NCI-H2227 treated with DMSO at 0.1 percent for 48 hours (cell line): Measurements from ENCODE around the gene CHD2.
"Not testable (repeated sequence)": the region's sequence is repeated elsewhere in the genome, so short reads cannot be mapped to it uniquely, and the experiment has no call there.

Experiments
- DNase-seq: peaks from one replicate; lab custom pipeline; 2025; lab: John Stamatoyannopoulos, UW

The CHD2 gene

DNA sequence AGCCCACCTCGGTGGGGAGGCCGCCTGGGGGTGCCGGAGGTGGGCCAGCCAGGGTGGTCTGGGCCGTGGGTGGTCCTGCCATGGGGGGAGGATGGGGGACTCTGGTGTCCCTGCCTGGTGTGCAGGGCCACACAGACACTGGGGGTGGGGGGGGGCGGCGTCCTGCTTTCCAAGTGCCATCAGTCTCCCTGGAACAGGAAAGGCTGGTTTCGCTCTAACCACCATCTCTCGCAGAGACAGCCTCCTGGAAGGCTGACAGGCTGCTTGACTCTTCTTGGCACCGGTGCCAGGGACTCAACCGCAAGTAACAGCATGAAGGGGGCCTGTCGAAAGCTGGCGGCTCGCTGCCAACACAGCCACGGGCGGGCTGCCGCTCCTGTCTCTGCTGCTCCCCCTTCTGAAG lies 148.6 kb downstream of the CHD2 start:
- DNase-seq = no peak

DNA sequence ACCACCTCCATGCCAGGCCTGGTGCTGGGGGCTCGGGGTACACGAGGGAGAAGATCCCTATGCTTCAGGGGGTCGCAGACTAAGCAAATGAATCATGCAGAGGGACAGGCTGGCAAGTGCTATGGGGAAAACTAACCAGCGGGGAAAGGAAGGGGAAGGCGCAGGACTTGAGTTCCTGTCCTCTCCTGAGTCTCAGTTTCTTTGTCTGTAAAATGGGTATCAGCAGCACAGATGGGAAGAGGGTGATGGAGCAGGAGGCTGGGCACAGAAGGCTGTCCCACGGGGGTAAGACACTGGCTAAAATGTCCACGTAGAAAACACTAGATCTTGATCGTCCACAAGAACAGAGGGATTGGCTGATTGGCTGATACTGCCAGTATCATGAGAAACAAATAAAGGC lies 149.1 kb downstream of the CHD2 start:
- DNase-seq = no peak

DNA sequence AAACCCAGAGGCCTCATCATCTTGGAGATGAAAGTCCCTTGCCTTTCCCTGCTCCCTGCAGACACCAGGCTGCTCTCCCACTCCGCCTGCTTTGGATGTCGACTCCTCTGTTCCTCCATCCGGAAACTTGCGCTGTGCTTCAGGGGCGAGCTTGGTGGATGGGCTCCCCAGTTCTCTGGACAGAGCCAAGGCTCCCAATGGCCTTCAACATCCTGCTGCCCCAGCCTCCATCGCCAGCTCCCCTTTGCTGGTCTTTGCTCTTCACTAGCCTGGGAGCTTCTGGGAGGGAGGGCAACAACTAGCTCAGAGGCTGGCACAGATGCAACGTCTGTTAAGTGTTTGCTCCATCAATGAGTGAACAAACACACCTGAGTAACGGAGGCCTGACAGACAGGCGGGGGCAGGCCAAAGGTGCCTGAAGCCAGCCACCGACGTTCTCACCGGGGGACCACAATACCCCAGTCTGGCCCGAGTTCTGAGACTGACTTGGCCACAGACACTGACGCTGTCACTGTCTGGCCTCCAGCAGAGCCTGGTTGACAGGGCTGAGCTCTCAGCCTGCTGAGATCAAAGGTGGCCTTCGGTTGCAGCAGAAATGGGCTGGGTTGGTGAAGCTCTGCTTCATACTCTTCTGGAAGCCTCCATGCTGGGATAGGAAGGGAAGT lies 149.9 kb downstream of the CHD2 start:
- no peak for DNase-seq

DNA sequence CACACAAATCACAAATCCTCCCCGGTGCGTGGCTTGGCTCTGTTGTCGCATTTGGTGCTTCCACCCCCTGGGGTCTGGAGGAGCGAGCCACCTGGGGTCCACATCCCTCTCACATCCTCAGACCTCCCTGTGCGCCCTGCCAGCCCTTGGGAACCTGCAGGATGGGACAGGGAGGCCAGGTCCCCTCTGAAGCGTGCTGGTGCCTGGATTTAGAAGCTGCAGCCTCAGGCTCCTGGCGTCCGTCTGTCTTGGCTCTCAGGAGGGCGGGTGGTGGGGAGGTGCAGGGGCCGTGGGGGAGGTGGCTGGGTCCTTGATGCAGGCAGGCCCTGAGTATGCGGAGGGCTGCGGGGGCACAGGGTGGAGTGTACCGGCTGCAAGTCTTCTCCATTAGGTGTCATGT lies 150.5 kb downstream of the CHD2 start:
- DNase-seq = no peak

DNA sequence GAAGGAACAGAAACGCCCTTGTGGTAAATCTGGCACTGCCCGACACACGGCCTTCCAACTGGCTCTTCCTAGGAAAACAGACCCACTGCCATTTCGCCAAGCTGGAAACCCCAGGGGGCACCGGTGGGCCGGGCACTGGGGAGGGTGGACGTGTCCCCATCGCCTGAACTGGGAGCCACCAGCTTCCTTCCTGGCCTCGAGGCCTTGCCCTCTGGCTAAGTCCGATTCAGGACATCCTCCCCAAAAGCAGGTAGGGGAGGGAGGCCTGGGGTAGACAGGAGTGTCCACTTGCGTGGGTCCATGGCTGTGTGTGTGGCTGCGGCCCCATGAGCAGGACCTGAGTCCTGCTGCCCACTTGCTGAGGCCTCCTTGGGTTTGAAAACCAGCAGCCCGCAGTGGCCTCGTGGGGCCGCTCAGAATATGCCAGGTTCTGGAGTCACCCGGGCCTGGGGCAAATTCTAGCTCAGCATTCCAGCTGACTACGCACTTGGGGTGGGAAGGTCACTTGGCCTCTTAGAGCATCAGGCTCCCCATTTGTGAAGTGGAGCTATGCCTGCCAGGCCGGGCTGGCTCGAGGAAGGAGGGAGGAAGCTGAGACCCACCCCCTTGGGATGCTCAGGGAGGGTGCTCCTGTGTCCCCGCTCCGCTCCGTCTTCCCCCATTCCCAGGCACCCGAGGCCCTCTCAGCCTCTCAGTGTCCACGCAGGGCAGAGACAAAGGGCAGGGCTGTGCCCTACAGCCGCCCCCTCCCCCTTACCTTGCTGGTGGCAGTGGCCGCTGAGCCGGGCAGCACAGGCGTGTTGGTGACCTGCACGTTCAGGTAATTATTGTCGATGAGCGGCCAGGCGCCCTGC lies 151.3 kb downstream of the CHD2 start:
- no peak for DNase-seq

DNA sequence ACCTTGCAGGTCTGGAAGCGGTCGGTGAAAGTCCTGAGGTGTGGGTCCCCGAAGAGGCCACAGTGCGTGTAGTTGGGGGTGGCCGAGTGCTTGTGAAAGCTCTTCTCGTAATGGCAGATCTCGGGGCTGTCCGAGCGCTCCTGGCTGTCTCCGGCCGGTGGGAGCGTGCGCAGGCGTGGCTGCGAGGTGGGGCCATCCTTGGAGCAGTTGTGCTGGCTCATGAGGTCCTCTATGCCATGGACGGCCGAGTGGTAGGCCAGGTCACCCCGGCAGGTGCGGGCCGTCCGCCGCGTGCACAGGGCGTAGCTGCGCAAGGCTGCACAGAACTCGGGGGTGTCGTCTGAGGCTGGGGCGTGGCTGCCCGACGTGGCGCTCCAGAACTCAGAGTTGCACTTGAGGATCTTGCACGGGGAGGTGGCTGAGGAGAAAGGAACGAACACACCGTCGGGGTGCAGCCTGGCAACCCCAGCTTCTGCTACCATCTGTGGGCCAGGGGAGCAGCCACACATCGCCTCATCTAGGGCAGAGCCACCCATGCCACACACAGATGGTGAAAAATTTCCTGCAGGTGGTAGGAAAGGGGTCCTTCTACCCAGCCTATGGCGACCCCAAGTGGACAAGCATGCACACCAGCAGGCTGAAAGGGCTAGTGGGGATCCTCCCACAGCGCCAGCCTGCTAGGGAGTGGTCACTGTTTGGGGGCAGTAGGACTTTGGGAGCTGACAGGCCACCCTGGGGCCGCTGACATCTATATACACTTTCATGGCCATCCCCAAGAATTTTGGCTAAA lies 152.2 kb downstream of the CHD2 start:
- no peak for DNase-seq

DNA sequence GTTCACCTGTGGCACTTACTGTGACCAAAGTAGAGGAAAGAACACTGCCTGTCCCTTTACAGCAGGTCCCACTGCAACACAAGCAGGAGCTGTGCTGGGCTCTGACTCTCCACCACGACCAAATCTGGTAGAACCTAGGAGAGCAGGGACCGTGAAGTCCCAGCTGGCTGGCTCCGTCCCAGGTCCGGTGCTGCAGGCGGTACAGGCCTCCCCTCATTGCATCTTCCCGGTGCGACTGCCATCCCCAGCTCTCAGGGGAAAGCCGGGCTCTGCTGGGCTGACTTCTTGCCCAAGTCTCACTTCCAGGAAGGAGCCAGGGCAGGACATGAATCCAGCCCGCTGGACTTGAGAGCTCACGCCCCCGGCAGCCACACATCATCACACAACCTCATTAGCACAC lies 155.1 kb downstream of the CHD2 start:
- DNase-seq = no peak

DNA sequence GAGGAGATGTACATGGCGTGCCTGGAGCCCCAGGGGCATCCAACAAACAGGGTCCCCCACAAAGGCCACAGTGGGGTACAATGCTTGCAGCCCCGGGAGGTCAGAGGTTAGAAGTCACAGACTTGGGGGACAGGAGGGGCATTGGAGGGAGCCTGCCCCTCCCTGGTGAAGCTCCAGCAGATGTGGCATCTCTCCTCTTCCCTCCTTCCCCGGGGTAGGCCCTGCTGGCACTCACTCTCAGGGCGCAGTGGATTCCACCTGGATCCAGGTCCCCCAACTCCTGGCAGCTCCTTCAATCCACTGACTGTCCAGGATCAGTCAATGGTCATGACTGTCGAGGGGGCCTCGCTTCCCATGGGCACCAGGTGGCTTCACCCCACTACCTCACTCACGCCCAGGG lies 156.7 kb downstream of the CHD2 start:
- DNase-seq = no peak

DNA sequence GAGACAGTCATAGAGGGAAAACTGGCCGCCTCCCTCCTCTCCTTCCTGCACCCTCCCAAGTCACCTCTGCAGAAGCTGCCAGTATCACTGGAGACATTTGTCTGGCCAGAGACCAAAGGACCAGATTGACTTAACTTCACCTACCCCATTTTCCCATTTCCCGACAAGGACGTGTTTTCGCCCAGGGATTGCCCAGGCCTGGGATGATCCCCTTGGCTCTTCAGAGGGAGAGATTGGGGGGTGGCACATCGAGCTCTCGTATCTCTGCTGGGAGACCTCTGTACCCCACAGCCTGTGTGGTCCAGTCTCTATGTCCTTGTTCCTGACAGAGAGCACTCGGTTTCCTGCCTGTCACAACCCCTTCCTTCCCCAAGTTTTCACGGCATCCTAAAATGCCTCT lies 157.5 kb downstream of the CHD2 start:
- no peak for DNase-seq

DNA sequence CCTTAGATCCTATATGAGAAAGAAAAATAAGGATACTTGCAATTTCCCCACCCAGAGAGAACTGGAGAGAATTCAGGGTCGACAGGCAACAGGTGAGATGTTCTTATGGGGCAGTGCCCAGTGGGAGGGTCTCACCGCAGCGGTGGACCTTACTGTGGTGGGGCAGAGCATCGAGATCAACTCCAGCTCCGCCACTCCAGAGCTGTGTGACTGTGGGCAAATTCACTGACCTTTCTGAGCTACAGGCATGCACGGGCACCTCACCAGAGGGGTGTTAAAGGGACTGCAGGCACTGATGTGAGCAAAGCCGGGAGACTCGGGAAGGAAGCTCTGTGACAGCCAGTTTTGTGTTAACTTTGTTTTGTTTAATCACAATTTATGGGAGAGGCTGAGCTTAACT lies 158.0 kb downstream of the CHD2 start:
- no peak for DNase-seq

DNA sequence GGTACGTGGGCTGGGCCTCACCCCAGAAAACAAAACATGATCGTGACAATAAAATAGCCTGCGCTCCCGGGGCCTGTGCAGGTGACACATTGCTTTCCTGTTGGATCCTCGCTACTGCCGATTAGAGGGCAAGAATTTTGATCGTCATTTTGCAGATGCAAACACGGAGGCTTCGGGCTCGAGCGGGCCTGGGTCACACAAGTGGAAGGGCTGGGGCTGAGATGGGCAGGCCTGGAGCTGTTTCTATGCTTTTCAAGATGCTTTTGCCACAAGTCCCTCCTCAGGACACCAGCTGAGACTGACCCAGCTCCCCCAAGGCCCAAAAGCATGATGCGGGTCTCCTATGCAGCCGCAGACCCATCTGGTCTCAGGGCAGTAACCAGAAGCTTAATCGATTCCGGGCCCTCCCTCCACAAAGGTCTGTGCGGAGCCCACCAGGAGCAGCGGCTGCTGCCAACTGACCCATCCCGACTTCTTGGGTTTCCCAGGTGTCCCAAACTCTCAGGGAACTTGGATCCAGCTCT lies 158.8 kb downstream of the CHD2 start:
- no peak for DNase-seq

DNA sequence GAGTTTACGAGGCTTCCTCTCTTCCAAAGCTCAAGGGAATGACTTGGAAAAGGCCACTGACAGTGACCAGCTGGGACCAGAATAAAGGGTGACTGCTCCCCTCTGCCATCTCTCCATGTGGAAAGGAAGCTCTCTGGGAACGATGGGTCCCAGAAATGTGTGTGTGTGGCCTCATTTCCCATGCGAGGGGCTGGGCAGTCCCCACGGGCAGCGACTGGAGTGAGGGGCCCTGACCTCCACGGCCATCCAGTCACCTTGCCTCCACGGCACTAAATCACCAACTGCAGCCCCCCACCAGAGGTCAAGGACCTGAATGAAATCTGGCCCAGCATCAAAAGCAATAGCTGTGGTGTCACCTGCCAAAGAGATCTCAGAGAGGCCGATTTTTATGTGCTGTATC lies 159.3 kb downstream of the CHD2 start:
- DNase-seq = no peak

DNA sequence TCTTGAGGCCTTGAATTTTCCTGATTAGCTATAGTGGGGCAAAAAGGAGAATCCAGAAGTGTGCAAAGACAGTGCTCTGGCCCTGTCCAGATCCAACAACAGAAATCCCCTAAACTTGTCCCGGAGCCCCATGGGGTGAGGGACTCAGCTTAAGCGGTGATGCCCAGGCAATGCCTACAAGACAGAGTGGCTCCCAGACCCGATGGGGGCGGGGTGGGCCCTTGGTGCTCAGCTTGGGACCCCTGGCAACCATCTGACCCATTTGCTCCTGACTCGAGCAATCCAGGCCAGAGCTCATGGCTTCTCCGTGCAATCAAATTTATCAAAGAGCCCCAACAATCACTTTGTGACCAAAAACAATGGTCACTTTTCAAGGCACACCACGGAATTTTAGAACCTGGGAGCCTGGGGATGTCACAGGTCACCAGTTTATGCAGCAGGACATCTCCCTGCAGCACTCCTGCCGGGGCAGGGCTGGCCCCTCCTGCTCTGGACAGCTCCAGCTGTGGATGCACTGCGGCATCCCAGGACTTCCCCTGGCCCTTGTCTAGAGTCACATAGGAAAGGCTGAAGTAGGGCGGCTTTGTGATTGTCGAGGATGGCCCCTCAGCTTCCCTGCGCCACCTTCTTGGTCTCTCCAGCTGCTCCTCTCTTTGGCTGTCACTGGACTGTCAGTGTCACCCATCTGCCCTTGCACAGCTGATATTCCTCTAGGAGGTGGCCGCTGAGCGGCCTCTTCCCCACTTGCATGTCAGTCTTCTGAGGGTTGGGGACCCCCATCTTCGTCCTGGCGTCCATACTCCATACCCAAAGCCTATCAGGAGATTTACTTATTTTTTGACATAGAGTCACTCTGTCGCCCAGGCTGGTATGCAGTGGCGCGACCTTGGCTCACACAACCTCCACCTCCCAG lies 160.5 kb downstream of the CHD2 start:
- DNase-seq = no peak

DNA sequence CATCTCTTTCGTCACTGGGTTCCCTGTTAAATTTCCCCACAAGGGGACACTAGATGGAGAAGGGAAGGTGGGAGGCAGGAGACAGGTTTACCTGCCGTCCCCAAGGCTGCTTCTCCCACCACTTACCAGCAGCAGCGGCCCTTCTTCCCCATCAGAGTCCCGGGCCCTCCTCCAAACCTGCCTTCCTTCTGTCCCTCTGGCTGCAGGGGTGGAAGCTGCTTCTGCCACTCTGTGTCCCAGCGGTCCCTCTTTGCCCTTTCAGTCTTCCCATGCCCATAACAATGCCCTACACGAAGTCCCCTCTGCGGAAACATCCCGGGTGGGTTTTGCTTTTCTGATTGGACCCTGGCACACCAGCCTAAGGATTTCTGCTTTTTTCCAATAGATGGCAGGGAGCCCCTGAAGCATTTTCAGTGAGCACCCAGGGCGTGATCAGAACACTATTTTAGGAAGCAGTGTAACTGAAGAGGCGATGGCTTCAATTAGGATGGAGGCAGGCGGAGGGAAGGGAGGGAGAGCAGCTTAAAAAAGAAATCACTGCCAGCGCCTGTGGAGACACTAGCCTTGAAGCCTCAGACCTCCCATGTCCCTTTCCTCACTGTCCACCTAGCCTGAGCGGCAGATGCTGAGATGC lies 162.6 kb downstream of the CHD2 start:
- DNase-seq = not testable (repeated sequence)

DNA sequence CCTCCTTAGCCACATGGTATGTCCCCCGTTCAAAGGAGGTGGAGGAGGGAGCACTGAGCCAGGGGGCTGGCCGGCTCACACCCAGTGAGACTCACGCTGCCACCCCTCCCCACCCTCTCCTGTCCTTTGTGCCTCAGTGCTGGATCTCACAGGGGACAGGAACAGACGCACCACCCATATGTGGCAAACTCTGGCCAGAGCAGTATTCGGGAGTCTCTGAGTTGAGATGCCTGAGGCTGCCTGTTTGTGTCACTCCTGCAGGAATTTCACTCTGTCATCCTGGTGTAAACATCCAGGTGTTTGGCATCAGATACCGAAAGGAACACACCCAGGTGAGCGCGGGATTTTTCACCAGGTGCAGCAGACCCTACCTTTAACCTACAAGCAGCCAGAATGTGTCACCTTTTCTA lies 163.1 kb downstream of the CHD2 start:
- no peak for DNase-seq

DNA sequence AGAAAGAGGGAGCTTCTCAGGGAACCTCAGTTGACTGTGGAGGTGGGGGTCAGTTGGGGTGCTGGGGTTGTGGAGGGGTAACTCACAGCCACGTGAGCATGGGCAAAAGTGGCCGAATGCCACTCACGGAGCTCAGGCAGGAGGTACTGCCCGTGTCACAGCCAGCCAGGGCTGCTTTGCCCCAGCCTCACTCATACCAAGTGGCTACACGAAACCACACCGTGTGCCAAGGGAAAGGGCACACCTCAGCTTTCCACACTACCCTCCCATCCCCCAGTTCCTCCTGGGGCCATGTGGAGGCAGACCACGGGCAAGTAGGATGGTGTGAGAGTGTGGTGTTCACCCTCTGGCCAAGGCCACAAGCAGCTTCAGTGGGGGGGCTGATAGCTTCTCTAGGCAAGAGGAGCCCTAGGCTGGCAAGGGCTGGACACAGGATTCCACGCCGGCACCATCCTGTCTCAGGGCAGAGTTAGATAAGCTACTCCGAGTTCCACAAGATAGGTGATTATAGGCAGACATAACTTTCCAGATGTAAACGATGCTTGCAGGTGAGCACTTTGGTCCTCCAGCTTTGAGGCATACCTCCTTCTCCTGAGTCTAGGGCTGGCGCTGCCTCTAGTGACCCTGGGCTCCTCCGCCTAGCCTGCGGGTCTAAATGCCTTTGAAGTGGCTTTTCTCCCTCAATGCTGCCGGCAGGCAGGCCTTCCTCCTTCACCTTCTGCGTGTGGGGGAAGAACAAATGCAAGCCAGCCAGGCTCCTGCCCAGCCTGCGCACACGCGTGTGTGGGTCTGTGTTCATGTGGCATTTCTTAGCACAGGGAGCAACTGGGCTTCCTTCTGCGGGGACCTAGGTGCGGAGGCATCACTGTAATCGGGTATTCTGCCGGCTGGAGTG lies 163.9 kb downstream of the CHD2 start:
- no peak for DNase-seq

DNA sequence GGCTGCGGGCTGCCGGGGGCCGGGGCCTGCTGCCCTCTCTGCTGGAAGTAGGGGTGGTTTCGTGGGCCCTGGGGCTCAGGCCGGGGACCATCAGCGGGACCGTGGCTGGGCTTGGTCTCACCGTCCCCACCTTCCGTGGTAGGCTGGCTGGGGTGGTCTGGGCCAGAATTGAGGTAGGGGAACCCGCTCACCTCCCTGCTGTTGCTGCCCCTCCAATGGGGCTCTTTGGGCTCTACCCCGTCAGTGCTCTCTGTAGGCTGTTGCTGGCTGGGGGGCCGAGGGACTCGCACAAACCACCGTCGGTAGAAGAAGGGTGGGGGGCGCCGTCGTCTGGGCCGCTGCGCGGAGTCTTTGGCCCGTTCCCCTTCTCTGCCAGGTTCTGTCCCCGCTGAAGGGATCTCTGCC lies 165.5 kb downstream of the CHD2 start:
- DNase-seq = no peak

DNA sequence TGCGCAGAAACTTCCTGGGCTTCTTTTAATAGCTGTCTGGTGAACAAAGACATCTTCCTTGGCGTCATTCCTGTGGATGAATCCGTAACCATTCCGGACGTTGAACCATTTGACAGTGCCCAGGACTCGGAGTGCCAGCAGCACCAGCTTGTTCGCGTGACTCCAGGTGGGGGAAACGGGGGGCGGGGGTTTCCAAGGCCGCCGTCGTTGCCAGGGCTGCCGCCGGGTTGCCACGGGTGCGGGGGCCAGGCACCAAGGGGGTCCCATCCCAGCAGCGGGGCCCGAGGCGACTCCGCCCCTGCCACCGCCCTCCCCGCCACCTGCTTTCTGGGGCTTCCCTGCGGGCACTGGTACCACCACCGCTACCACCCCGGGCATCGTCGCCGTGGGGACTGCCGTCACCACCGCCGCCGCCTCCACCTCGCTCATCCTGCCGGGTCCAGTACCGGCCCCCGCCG lies 166.1 kb downstream of the CHD2 start:
- DNase-seq = no peak

DNA sequence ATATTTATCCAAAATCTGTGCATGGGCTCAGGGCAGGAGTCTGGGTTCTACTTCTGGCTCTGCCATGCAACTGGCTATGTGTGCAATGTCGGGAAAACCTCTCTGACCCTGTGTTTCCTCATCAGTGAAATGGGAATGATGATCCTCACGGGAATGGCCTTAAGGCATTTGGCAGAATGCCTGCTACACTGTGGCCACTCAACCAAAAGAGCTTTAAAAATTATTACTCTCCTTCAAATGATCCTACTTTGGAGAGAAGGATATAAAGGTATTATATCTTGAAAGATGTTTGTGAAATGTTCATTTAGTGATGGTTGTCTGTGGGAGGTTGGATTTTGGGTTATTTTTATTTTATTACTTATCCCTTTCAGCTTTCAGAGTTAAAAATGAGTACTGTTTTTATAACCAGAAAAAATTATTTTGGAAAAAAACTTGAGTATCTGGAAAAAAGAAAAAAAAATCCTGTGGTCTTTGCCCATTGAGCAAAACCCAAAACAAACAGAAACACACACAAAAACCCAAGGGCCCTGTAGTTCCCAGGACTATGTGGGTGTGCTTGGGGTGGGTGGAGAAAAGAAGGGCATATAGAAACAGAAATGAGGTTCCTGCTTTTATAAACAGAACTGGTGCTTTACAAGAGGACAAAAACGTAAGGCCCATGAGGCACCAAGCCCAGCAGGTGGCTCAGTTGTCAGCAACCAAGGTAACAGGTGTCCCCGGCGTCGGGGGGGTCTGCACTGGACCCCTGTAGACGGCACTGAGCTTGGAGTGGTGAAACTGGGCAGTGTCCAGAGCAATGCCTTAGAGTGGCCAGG lies 166.9 kb downstream of the CHD2 start:
- no peak for DNase-seq
